ENCODE results near the gene SRSF6.
A peak's percentile ranks its signal among the peaks of the same experiment; 100 is the strongest.

SRSF6 gene

GRCh38 chr20:43456809-43457639, 672 bp upstream of the SRSF6 start:
- TF ChIP-seq CTCF (IDR thresholded peaks at IDR 0.05) = no peak
- DNase-seq = peak; percentile 89
- H3K27me3 Mint-ChIP-seq (ENCODE audit: low read depth, poor library complexity) = peaks cover 18% of the 10 kb centered on the region
- H3K4me3 Mint-ChIP-seq = peak overlapping the region; percentile 93
- H3K4me1 Mint-ChIP-seq = peaks cover 39% of the 10 kb centered on the region
- no peaks in the 10 kb centered on the region for H3K9me3 Mint-ChIP-seq
- H3K36me3 Mint-ChIP-seq (ENCODE audit: low read depth) = peaks cover 35% of the 10 kb centered on the region
- H3K27ac Mint-ChIP-seq = peak overlapping the region; percentile 100

GRCh38 chr20:43458422-43458924, 777 bp downstream of the SRSF6 start:
- TF ChIP-seq CTCF (IDR thresholded peaks at IDR 0.05) = no peak
- peak overlapping the region; percentile 93 for H3K4me3 Mint-ChIP-seq
- peaks cover 45% of the 10 kb centered on the region for H3K36me3 Mint-ChIP-seq (ENCODE audit: low read depth)
- H3K4me1 Mint-ChIP-seq = peaks cover 39% of the 10 kb centered on the region
- no peak for DNase-seq
- no peaks in the 10 kb centered on the region for H3K9me3 Mint-ChIP-seq
- peaks cover 13% of the 10 kb centered on the region for H3K27me3 Mint-ChIP-seq (ENCODE audit: low read depth, poor library complexity)
- H3K27ac Mint-ChIP-seq = peak overlapping the region; percentile 78

- Mint-ChIP-seq H3K4me1 (peaks cover 39% of the 10 kb centered on the region), H3K36me3 (ENCODE audit: low read depth) (peaks cover 53% of the 10 kb centered on the region), H3K27ac (peak overlapping the region; percentile 78), H3K4me3 (peak overlapping the region; percentile 93), H3K9me3 (no peaks in the 10 kb centered on the region), H3K27me3 (ENCODE audit: low read depth, poor library complexity) (peaks cover 8% of the 10 kb centered on the region)
- DNase-seq = peak; percentile 55
- TF ChIP-seq CTCF (IDR thresholded peaks at IDR 0.05) = no peak
Observed at GRCh38 chr20:43459022-43459942, 1.6 kb downstream of the SRSF6 start.

- Mint-ChIP-seq H3K4me1 (peaks cover 39% of the 10 kb centered on the region), H3K4me3 (peak overlapping the region; percentile 93), H3K9me3 (no peaks in the 10 kb centered on the region), H3K27ac (no peak overlapping the region), H3K36me3 (ENCODE audit: low read depth) (peaks cover 63% of the 10 kb centered on the region), H3K27me3 (ENCODE audit: low read depth, poor library complexity) (no peaks in the 10 kb centered on the region)
- no peak for TF ChIP-seq CTCF (IDR thresholded peaks at IDR 0.05)
- DNase-seq = no peak
Observed at GRCh38 chr20:43460172-43460829, 2.6 kb downstream of the SRSF6 start.

GRCh38 chr20:43460830-43461200, 3.1 kb downstream of the SRSF6 start:
- Mint-ChIP-seq H3K9me3 (no peaks in the 10 kb centered on the region), H3K27ac (peak overlapping the region; percentile 40), H3K4me3 (peak overlapping the region; percentile 61), H3K27me3 (ENCODE audit: low read depth, poor library complexity) (no peaks in the 10 kb centered on the region), H3K4me1 (peaks cover 39% of the 10 kb centered on the region), H3K36me3 (ENCODE audit: low read depth) (peaks cover 68% of the 10 kb centered on the region)
- no peak for TF ChIP-seq CTCF (IDR thresholded peaks at IDR 0.05)
- DNase-seq = no peak

All from nephron progenitor cell (in vitro differentiated cells).